AG04449 (cell line): ENCODE measurements around the gene TNFSF18.
A peak's percentile ranks its signal among the peaks of the same experiment; 100 is the strongest.

Source experiments
- CTCF ChIA-PET: fragments of 350-600 bp; formaldehyde crosslinking; extraction: SDS; loops from one replicate; lab custom pipeline; 2021; ENCODE audit warnings: antibody characterized with exemption; lab: Yijun Ruan, JAX
- POLR2A ChIA-PET: fragments of 400-600, 350-600 bp; formaldehyde crosslinking; extraction: SDS; loops from one replicate; lab custom pipeline; 2020; ENCODE audit warnings: antibody characterized with exemption, inconsistent platforms; lab: Yijun Ruan, JAX
- DNase-seq: peaks from one replicate; pipeline ENCODE4 v3.0.0-alpha.2; 2010; ENCODE audit warnings: low read depth, low spot score
- H3K4me3 ChIP-seq: 2 replicates; pipeline ENCODE4 v1.5.1; 2011; ENCODE audit warnings: low read depth, mild to moderate bottlenecking, control low read depth, low read length
- CTCF ChIP-seq: IDR thresholded peaks from one replicate; pipeline ENCODE4 v1.5.1; 2011; ENCODE audit warnings: mild to moderate bottlenecking, moderate library complexity, low read length, control low read depth, inconsistent platforms; ENCODE audit not compliant: insufficient read depth; ENCODE audit errors: missing control alignments

TNFSF18 gene

GRCh38 chr1:172999349-172999748 is 51.4 kb downstream of the TNFSF18 start:
- no peak for TF ChIP-seq CTCF
- ChIA-PET CTCF (no interaction called here), POLR2A (no interaction called here)
- no peak for DNase-seq
- no peak overlapping the region for H3K4me3 ChIP-seq

- DNase-seq: no peak
- TF ChIP-seq CTCF: no peak
- no peak overlapping the region for H3K4me3 ChIP-seq
- ChIA-PET CTCF (interaction anchor here (1.0 kb wide), 1 partner anchor 204 kb away, joined by 3 read pairs; no protein-coding TSS in a partner anchor), POLR2A (interaction anchor here (0.7 to 1.1 kb wide), 2 partner anchors 31 to 80 kb away, joined by 3 to 4 read pairs; no protein-coding TSS in a partner anchor)
Observed at GRCh38 chr1:172997941-172998361, 52.8 kb downstream of the TNFSF18 start.

GRCh38 chr1:172993640-172994039 is 57.1 kb downstream of the TNFSF18 start:
- no peak overlapping the region for H3K4me3 ChIP-seq
- TF ChIP-seq CTCF: no peak
- DNase-seq: peak; percentile 82
- POLR2A ChIA-PET: interaction anchor here (0.5 to 1.4 kb wide), 9 partner anchors 24 to 401 kb away, joined by 3 to 9 read pairs (median 4); no protein-coding TSS in a partner anchor
- CTCF ChIA-PET: interaction anchor here (1.2 to 2.2 kb wide), 3 partner anchors 45 to 208 kb away, joined by 3 to 7 read pairs (median 5); no protein-coding TSS in a partner anchor

GRCh38 chr1:172991674-172992400 is 58.9 kb downstream of the TNFSF18 start:
- TF ChIP-seq CTCF: no peak
- ChIA-PET POLR2A (interaction anchor here (0.9 to 1.3 kb wide), 3 partner anchors 21 to 83 kb away, joined by 5 to 6 read pairs (median 5); no protein-coding TSS in a partner anchor), CTCF (interaction anchor here (0.6 to 2.2 kb wide), 9 partner anchors 10 to 1754 kb away, joined by 3 to 7 read pairs (median 3); no protein-coding TSS in a partner anchor)
- H3K4me3 ChIP-seq: no peak overlapping the region
- no peak for DNase-seq

GRCh38 chr1:172990598-172991215 is 60.0 kb downstream of the TNFSF18 start:
- no peak for TF ChIP-seq CTCF

More at GRCh38 chr1:172990598-172991215, 60.0 kb downstream of the TNFSF18 start:
- POLR2A ChIA-PET: interaction anchor here (1.1 kb wide), 2 partner anchors 19 to 21 kb away, joined by 3 to 5 read pairs; no protein-coding TSS in a partner anchor
- CTCF ChIA-PET: interaction anchor here (1.0 to 1.3 kb wide), 3 partner anchors 14 to 212 kb away, joined by 3 to 5 read pairs (median 3); no protein-coding TSS in a partner anchor
- DNase-seq: peak; percentile 44
- H3K4me3 ChIP-seq: no peak overlapping the region
